HPDE6-E6E7 (cell line): Measurements from ENCODE around the gene BTBD9.
"Not testable (repeated sequence)": the region's sequence is repeated elsewhere in the genome, so short reads cannot be mapped to it uniquely, and the experiment has no call there.

ENCODE experiments used
- DNase-seq: peaks from one replicate; pipeline ENCODE4 v3.0.0; 2011; ENCODE audit warnings: missing footprints; ENCODE audit errors: extremely low spot score

Gene BTBD9

DNA sequence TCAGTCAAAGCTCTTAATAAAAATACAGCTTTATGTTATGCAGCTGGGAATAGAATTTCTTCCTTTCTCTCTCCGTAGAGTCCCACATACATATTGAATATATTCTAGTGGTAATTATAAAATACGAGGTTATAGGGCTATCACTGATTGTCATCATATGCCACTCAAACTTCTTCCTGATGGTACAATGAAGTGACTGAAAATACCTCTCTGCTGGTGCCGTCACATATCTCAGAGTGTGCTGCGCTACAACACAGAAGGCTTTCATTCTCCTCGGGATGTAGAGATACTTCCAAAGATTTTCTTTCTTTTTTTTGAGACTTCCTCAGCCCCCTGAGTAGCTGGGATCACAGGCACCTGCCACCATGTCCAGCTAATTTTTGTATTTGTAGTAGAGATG lies 249.9 kb downstream of the BTBD9 start:
- DNase-seq: no peak

DNA sequence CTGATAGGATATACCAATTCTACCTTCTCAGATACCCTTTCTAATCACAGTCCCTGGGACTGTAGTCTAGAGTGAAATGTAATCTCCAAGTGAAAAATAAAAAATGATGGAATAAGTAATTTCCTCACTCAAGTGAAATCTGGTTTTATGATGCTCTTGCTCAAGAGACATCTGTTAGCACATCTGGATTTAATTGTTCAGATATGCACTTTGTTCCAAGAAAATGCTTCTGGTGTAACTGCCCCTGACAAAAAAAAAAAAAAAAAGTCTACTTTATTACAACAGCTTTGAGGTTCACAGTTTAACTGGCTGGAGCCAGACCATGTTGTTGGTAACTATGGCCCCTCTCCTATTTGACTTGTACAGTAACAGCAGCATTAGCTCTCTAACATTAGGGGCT lies 251.8 kb downstream of the BTBD9 start:
- DNase-seq: no peak

- DNase-seq: no peak
These were observed 252.3 kb downstream of the BTBD9 start for GRCh38 chr6:38387461-38387860.

DNA sequence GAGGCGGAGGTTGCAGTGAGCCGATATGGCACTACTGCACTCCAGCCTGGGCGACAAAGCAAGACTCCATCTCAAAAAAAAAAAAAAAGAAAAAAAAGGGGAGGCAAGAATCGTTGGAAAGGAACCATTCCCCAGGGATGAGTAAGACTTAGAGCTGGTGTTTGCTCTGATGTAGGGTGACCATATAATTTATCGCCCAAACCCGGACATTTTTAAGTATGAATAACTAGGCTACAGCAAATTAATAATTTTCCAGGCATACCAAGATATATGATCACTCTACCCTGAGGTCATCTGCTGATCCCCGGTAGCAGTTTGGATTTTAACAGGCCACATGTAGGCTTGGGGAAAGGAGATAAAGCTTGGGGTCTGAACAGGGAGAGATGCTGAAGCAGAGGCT lies 260.9 kb downstream of the BTBD9 start:
- no peak for DNase-seq

GRCh38 chr6:38375937-38376336 lies 263.8 kb downstream of the BTBD9 start:
- no peak for DNase-seq

GRCh38 chr6:38375341-38375740 lies 264.4 kb downstream of the BTBD9 start:
- no peak for DNase-seq

GRCh38 chr6:38371881-38372280 lies 267.8 kb downstream of the BTBD9 start:
- DNase-seq: no peak

DNA sequence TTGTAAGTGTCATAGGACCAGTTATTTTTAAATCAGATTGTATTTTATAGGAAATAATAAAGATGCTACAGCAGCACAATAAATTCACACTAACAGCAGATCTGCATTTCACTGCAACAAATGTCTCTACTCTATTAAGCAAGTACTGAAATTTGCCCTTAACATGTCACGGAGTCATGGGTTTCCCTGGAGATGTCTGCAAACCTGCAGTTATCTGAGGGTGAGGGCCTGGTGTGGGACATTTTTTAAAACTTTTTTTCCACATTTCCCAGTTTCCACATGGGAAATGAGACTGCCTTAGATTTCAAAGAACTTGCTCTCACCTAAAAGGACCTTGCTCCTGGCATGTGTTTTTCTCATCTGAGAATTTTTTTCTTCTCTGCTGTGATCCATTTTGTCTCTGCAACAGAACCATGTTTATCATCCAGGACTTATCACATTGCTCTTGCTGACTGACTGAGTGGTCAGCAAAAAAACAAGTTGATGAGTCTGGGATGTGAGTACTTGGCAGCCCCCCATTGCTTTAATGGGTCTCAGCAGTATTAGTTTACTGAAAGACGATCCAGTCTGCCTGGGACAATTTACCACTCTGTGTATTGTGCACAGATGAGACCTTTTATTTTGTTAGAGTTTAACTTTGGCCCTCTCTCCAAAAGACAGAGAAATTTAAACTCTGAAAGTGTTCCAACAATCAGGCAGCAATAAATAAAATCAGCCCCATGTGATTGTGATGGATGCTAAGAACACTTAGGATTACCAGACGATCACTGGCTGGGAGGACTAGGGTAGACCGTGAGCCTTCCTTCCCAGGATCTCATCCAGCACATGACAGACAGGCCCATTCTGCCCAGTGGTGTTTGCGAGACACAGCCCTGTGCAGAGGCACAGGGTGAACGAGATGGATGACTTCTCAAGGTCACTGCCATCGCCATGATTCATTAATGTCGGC lies 268.8 kb downstream of the BTBD9 start:
- DNase-seq: no peak

- DNase-seq: no peak
These were observed 272.5 kb downstream of the BTBD9 start for GRCh38 chr6:38367231-38367630.

- no peak for DNase-seq
These were observed 273.5 kb downstream of the BTBD9 start for GRCh38 chr6:38366234-38366633.

DNA sequence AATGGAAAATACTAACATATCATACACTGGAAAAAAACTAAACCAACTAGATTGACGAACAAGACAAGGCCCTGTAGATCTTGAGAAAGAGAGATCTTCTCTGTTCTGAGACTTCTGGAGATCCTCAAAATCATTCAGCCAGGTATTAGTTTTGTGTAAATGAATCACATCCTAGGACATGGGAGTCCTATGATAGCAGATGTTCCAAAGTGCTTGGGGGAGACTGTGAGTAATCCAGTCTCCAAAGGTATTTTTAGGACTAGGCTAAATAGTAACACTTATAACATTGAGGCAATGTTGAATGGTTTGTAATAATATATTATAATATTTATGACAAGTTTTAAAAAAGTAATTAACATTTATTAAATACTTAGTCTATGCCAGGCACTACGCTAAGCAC lies 275.0 kb downstream of the BTBD9 start:
- DNase-seq: no peak

DNA sequence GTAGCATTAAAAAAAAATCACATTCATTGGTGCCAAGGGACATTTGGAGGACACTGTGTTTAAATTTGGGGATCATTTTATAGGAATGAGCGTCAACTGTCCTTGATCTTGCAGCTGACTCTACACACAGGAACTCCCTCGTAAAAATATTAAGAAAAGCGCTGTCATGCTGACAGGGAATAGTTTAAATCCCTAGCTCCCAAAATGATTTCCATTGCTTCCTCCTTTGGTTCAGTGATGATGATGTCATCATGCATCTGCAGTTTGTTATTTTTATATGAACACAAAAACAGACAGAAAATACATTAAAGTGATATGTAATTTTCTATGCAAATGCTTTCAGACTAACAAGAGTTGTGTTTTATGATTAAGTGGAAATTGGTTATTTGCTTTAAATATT lies 275.6 kb downstream of the BTBD9 start:
- no peak for DNase-seq

- no peak for DNase-seq
These were observed 284.2 kb downstream of the BTBD9 start for GRCh38 chr6:38355519-38355918.

GRCh38 chr6:38354905-38355304 lies 284.8 kb downstream of the BTBD9 start:
- DNase-seq: no peak

DNA sequence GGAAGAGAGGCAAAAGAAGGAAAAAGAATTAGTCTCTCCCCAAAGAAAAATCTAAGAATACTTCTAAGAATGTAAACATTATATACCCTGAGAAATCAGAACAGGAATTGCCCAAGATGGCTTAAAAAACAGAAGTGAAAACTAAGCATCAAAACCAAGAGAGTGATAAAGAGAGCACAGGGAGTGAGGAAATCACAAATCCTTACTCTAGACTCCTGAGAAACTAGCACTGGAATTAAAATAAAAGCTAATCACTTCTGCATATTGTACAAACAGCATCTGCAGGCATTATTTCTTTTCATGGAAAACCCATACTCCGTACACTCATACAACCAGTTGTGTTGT lies 285.7 kb downstream of the BTBD9 start:
- no peak for DNase-seq

- DNase-seq: no peak
These were observed 286.3 kb downstream of the BTBD9 start for GRCh38 chr6:38353310-38354036.

GRCh38 chr6:38352636-38353035 lies 287.1 kb downstream of the BTBD9 start:
- no peak for DNase-seq

DNA sequence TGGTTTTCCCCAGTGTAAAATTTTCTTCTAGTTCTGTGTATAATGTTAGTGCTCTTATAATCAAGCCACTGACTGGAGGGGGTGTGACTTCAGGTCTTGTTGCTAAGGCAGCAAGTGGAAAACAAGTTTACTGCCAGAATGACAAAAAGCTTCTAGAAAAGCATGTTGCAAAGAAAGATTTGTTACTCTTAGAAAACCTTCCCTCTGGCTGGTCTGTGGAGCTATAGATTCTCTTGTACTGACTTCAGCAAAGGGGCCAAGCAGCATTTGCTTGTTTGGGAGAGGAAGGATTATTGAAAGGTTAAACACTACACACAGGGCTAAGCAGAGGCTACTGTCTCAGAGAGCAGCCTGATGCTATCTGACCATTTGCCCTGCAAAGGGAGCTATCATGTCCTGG lies 288.8 kb downstream of the BTBD9 start:
- DNase-seq: no peak

- no peak for DNase-seq
These were observed 289.5 kb downstream of the BTBD9 start for GRCh38 chr6:38350220-38350619.

DNA sequence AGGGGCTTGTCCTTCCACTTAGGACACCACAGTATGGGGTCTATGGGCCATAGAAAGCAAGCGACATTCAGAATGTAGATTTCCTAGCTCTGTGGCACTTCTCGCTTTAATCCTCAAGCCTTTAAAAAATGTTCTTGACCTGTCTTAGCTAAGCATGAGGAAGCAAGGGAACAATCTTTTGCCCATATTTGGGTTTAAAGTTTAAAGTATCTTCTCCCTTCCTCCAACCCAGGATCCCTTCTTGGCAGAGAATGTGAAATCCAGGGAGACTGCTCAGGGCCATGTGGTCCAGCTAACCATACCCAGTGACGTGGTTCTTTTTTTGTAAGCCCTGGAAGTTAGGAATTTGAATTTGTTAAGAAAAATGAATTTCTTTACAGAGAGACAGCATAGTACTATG lies 289.9 kb downstream of the BTBD9 start:
- DNase-seq: no peak

DNA sequence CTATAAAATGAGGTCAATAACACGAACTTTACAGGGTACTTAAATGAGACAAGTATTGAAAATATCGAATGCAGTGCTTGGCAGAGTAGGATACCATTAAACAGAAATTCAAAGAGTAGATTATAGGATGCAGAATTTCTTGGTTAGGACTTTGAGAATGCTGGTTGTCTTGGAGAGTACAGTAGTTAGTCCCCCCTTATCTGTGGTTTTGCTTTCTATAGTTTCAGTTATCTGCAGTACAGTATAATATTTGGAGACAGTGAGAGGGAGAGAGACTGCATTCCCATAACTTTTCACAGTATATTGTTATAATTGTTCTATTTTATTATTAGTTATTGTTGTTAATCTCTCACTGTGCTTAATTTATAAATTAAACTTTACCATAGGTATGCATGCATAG lies 290.5 kb downstream of the BTBD9 start:
- DNase-seq: no peak

GRCh38 chr6:38348371-38348770 lies 291.4 kb downstream of the BTBD9 start:
- no peak for DNase-seq

- not testable (repeated sequence) for DNase-seq
These were observed 291.9 kb downstream of the BTBD9 start for GRCh38 chr6:38347829-38348228.
